K562 (cell line): ENCODE data around the gene TMEM131. TPM values are rescaled to one million over a fixed set of nuclear protein-coding genes. Genes with fewer than 3 reads are reported as not detected.

Experiments used
- ATAC-seq: fragments of 200-7000 bp; cut with Tn5 transposase; 3 replicates; pipeline ENCODE4 v1.9.1; 2020; ENCODE audit warnings: moderate library complexity
- BruUV-seq: library from RNA; stranded (reverse); fragments of 400-500 nt; replicated peaks from 2 replicates; lab custom pipeline; 2021; lab: Mats Ljungman, UMichigan
- CTCF ChIA-PET: fragments of 300-600 bp; formaldehyde crosslinking; extraction: SDS; loops from one replicate; lab custom pipeline; 2021; ENCODE audit warnings: low intra/inter-chr PET ratio; lab: Yijun Ruan, JAX
- POLR2A ChIA-PET: fragments of 300-600, 350-650 bp; sonication (Branson Sonifier 250); formaldehyde crosslinking; extraction: SDS; loops from one replicate; lab custom pipeline; 2021; ENCODE audit warnings: antibody characterized with exemption, inconsistent platforms; lab: Yijun Ruan, JAX
- DNase-seq, 4 experiments: peaks; one replicate each; pipeline versions ENCODE4 v3.0.0 to v3.0.0-alpha.2; 2011 to 2018; ENCODE audit warnings: low spot score in 3 of 4, mixed read lengths in 3 of 4; ENCODE audit errors: extremely low read depth in 1 of 4
- FAIRE-seq: peaks from 2 replicates; lab custom pipeline; 2011; peaks lifted over from hg19 to GRCh38; lab: Jason Lieb, UNC
- H2AFZ ChIP-seq: 2 replicates; pipeline ENCODE4 v1.6.0; 2011; ENCODE audit warnings: low read depth, low read length, control low read depth, inconsistent platforms
- H3K27ac ChIP-seq: fragments of 200-600 bp; 3 replicates; pipeline ENCODE4 v1.8.0; 2011; ENCODE audit warnings: low read depth, mild to moderate bottlenecking, control low read depth, inconsistent platforms, low read length, moderate library complexity, mixed read lengths; ENCODE audit errors: extremely low read depth
- H3K27me3 ChIP-seq, 2 experiments: fragments of 300-600 bp in 1 of 2; 2 replicates in 1 of 2; 3 replicates in 1 of 2; pipeline versions ENCODE4 v1.6.0 to v1.8.0; 2011; ENCODE audit warnings: inconsistent platforms in 2 of 2, low read length in 2 of 2, mild to moderate bottlenecking in 1 of 2, mixed read lengths in 1 of 2, moderate library complexity in 1 of 2; ENCODE audit not compliant: control insufficient read depth in 2 of 2, insufficient read depth in 2 of 2
- H3K36me3 ChIP-seq: fragments of 300-600 bp; 3 replicates; pipeline ENCODE4 v1.8.0; 2011; ENCODE audit warnings: mild to moderate bottlenecking, low read length, inconsistent platforms; ENCODE audit not compliant: control insufficient read depth, insufficient read depth
- H3K4me1 ChIP-seq, 2 experiments: fragments of 200-600 bp in 1 of 2; replicated peaks in 1 of 2; 2 replicates in 1 of 2; 3 replicates in 1 of 2; pipeline versions ENCODE4 v1.5.1 to v1.8.0; 2011; ENCODE audit warnings: inconsistent platforms in 2 of 2, low read length in 2 of 2, mild to moderate bottlenecking in 1 of 2, mixed read lengths in 1 of 2, moderate library complexity in 1 of 2; ENCODE audit not compliant: control insufficient read depth in 2 of 2, insufficient read depth in 2 of 2
- H3K4me2 ChIP-seq: 2 replicates; pipeline ENCODE4 v1.6.1; 2011; ENCODE audit warnings: low read length, control low read depth, inconsistent platforms, mixed read lengths; ENCODE audit not compliant: insufficient read depth
- H3K4me3 ChIP-seq: fragments of 200-600 bp; sonication (generic), shearing (Covaris generic); 2 replicates; pipeline ENCODE4 v1.5.1; 2016; ENCODE audit warnings: control low read depth, inconsistent platforms
- H3K79me2 ChIP-seq: fragments of 200-600 bp; 3 replicates; pipeline ENCODE4 v1.8.0; 2011; ENCODE audit warnings: low read length, inconsistent platforms; ENCODE audit not compliant: control insufficient read depth, insufficient read depth
- H3K9ac ChIP-seq, 2 experiments: 2 replicates each; pipeline versions ENCODE4 v1.6.0 to v1.6.1; 2011; ENCODE audit warnings: low read depth in 2 of 2, low read length in 2 of 2, control low read depth in 1 of 2, inconsistent platforms in 1 of 2, mild to moderate bottlenecking in 1 of 2, mixed read lengths in 1 of 2; ENCODE audit not compliant: insufficient read depth in 1 of 2
- H3K9me1 ChIP-seq: one replicate; pipeline ENCODE4 v1.6.0; 2011; ENCODE audit warnings: inconsistent platforms, mild to moderate bottlenecking, low read length, moderate library complexity; ENCODE audit not compliant: control insufficient read depth, insufficient read depth
- H3K9me3 ChIP-seq: replicated peaks from 2 replicates; pipeline ENCODE4 v1.5.1; 2011; ENCODE audit warnings: low read depth, low read length, inconsistent platforms; ENCODE audit not compliant: control insufficient read depth, insufficient read depth
- H4K20me1 ChIP-seq: replicated peaks from 2 replicates; pipeline ENCODE4 v1.6.1; 2011; ENCODE audit warnings: low read length, inconsistent platforms, mixed read lengths; ENCODE audit not compliant: control insufficient read depth, insufficient read depth
- MAFG ChIP-seq: fragments of 450-650 bp; conservative IDR thresholded peaks from 2 replicates; pipeline ENCODE4 v1.6.1; 2016; ENCODE audit warnings: missing genetic modification characterization, missing compliant biosample characterization
- SREBF1 ChIP-seq: fragments of 150-350 bp; IDR thresholded peaks from 2 replicates; pipeline ENCODE4 v1.6.1; 2014; ENCODE audit warnings: antibody characterized with exemption, low read depth, low read length, borderline replicate concordance
- TRIM28 ChIP-seq: fragments of 450-650 bp; IDR thresholded peaks from 2 replicates; pipeline ENCODE4 v1.6.1; 2017
- ZNF280A ChIP-seq: fragments of 450-650 bp; IDR thresholded peaks from 2 replicates; pipeline ENCODE4 v1.6.1; 2018; ENCODE audit warnings: mild to moderate bottlenecking, low read depth; ENCODE audit not compliant: partially characterized antibody
- ZNF780A ChIP-seq: fragments of 250-450 bp; sonication (Bioruptor Pico); IDR thresholded peaks from 2 replicates; pipeline ENCODE4 v1.5.0; 2021; ENCODE audit warnings: mild to moderate bottlenecking
- WGBS: fragments of 100-300 bp; shearing (Covaris generic); methylation state at CpG from one replicate; pipeline ENCODE4 v1.1.6; 2016; ENCODE audit warnings: low coverage, mixed read lengths; ENCODE audit not compliant: insufficient coverage; ENCODE audit errors: missing lambda C conversion rate; 5-methylcytosine and 5-hydroxymethylcytosine counted together
- in situ Hi-C: fragments of 300-500 bp; cut with MboI; formaldehyde crosslinking; loops from 4 replicates; pipeline ENCODE4 v1.15.0; 2018; ENCODE audit warnings: inconsistent platforms, mixed read lengths
- intact Hi-C: fragments of 100-400 bp; cut with micrococcal nuclease; formaldehyde crosslinking; loops from 2 replicates; pipeline ENCODE4 v1.14.2; 2022
- polyA plus RNA-seq, 8 experiments: library from polyadenylated mRNA; depleted of rRNA in 4 of 8; stranded (reverse) in 5 of 8; unstranded in 3 of 8; fragments of >200 nt; fragmentation: Nextera tagmentation in 2 of 8; fragmentation: Illumina TruSeq in 1 of 8; extraction: Ambion mirVana in 2 of 8; extraction: Trizol in 1 of 8; gene quantifications; 2 replicates each; pipeline versions ENCODE4 v1.2.1 to v1.2.3, GENCODE V29; 2011 to 2014; ENCODE audit warnings: inconsistent platforms in 1 of 8, missing spikeins in 1 of 8
- total RNA-seq, 7 experiments: library from RNA; depleted of rRNA in 6 of 7; stranded (reverse); fragments of >200 nt in 6 of 7; fragmentation: Illumina TruSeq in 2 of 7; extraction: Trizol in 2 of 7; gene quantifications; 2 replicates each; pipeline versions ENCODE4 v1.2.1 to v1.2.3, GENCODE V29; 2011 to 2021; ENCODE audit warnings: low replicate concordance in 1 of 7
- TF ChIP-seq, protein P1 (sequence below): sonication (generic); formaldehyde crosslinking; IDR thresholded peaks from 2 replicates; pipeline ENCODE4 v1.8.0; 2022; ENCODE audit warnings: missing genetic modification reagents, mild to moderate bottlenecking, borderline replicate concordance
- TF ChIP-seq, protein P2 (sequence below): fragments of 250-450 bp; sonication (Bioruptor Pico); IDR thresholded peaks from 2 replicates; pipeline ENCODE4 v1.8.0; 2022; ENCODE audit warnings: moderate library complexity, mild to moderate bottlenecking, inconsistent platforms

TMEM131 gene
- total and polyA plus RNA-seq, 9 of the 15 experiments (the other 6 are each of a cell fraction or from before 2014, with no cell fraction given), result 2.5 to 21.1 (median 12.4) TPM

DNA sequence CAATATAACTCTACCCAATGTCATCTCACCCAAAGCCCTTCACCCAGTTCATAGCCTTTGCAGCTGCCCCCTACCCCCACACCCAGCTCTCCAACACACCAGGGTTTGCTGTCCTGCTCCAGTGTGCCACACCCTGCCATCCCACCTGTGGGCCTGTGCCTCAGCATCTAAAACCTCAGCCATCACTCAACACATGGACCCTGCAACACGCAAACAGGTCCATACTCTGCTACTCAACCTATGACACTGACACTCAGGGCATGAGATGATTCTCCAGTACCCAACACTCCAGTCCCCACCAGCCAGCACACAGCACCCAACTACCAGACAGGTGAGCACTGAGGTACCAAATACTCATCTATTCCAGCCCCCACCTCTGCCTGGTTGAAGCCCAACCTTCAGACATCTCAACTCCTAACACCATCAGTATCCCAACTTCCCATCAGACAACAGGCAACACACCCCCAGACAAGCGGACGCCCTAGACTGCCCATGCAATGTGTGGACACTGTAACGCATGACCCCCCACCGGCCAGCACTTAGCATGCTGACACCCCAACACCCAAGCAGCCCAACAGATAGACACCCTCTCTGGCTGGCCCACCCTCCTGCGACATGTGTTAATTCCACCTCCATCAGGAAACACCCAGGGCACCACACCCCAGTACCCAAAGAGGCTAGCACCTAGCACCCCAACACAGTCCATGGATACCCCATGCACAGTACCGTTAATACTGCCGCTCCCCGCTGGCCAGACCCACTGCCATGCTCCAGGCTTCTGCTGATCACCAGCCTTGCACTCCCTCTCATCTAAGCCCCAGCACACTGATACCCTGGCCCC, 257.3 kb downstream of the TMEM131 start:
- intact Hi-C loops, result no loop called here
- Histone ChIP-seq H3K4me2 (no peak overlapping the region), H3K4me3 (no peak overlapping the region), H3K79me2 (no peaks in the 10 kb centered on the region), H3K9ac (no peak overlapping the region), H2AFZ (no peak overlapping the region), H3K36me3 (no peaks in the 10 kb centered on the region), H3K27ac (no peak overlapping the region), H4K20me1 (no peaks in the 10 kb centered on the region), H3K9me3 (no peaks in the 10 kb centered on the region), H3K9me1 (no peaks in the 10 kb centered on the region), H3K27me3 (peaks cover 11 to 57% of the 10 kb centered on the region in 2 experiments; a peak in 3 of 5 replicates), H3K4me1 (peaks cover 10 to 36% of the 10 kb centered on the region in 2 experiments; a peak in 4 of 5 replicates)
- WGBS, result 5% methylated on average over 9 of the region's 9 CpGs
- no peak for FAIRE-seq
- no TSS peak for BruUV-seq
- in situ Hi-C loops, result no loop called here
- ChIA-PET CTCF (no interaction called here), POLR2A (no interaction called here)
- DNase-seq, result no peak
- ATAC-seq, result no peak
- TF ChIP-seq, protein P1, sequence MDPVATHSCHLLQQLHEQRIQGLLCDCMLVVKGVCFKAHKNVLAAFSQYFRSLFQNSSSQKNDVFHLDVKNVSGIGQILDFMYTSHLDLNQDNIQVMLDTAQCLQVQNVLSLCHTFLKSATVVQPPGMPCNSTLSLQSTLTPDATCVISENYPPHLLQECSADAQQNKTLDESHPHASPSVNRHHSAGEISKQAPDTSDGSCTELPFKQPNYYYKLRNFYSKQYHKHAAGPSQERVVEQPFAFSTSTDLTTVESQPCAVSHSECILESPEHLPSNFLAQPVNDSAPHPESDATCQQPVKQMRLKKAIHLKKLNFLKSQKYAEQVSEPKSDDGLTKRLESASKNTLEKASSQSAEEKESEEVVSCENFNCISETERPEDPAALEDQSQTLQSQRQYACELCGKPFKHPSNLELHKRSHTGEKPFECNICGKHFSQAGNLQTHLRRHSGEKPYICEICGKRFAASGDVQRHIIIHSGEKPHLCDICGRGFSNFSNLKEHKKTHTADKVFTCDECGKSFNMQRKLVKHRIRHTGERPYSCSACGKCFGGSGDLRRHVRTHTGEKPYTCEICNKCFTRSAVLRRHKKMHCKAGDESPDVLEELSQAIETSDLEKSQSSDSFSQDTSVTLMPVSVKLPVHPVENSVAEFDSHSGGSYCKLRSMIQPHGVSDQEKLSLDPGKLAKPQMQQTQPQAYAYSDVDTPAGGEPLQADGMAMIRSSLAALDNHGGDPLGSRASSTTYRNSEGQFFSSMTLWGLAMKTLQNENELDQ (CRISPR knock-in tag), result no peak
- TF ChIP-seq, protein P2, sequence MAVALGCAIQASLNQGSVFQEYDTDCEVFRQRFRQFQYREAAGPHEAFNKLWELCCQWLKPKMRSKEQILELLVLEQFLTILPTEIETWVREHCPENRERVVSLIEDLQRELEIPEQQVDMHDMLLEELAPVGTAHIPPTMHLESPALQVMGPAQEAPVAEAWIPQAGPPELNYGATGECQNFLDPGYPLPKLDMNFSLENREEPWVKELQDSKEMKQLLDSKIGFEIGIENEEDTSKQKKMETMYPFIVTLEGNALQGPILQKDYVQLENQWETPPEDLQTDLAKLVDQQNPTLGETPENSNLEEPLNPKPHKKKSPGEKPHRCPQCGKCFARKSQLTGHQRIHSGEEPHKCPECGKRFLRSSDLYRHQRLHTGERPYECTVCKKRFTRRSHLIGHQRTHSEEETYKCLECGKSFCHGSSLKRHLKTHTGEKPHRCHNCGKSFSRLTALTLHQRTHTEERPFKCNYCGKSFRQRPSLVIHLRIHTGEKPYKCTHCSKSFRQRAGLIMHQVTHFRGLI (CRISPR knock-in tag), result no peak
- no peak for TF ChIP-seq MAFG (tag)
- no peak for TF ChIP-seq TRIM28
- TF ChIP-seq ZNF780A (CRISPR knock-in tag), result no peak
- no peak for TF ChIP-seq SREBF1
- TF ChIP-seq ZNF280A, result no peak
